ENCODE results near the gene NPW.

NPW gene

DNA sequence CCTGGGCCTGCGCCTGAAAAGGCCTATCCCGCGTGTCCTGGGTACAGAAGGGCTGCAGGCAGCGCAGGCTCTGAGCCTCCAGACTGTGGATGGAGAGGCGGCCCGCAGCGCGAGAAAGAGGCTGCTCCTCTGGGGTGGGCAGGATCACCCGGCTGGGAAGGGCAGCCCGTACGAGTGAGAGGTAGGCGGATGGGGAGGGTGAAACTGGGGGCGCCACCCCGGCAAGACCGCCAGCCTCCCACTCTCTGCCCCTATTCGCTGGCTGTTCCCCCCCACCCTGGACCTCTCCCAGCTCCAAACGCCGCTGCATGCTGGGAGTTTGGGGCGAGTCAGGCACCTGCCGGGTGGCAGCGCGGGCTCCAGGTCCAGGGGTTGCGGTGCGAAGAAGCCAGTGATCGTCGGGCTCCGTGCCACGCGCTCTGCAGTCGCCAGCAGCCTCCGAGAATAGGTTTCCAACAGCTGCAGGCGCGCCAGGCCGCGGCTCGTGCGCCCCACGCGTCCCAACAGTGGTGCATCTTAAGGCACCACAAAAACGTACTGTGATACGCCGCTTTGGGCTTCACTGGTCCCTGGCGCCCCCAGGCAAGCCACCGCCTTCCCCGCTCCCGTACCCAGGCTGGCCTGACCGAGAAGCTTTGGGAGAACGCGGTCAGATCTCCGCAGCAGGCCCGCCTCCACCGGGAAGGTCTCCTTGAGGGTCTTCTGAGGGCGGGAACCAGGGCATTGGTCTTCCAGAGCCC, 39.4 kb upstream of the NPW start:
- Histone ChIP-seq H3K4me3 (ENCODE audit: low read length) (no peak overlapping the region), H3K27me3 (ENCODE audit: insufficient read depth, low read length) (no peaks in the 10 kb centered on the region), H3K4me1 (ENCODE audit: insufficient read depth, low read length) (peaks cover 26% of the 10 kb centered on the region), H3K36me3 (ENCODE audit: insufficient read depth, low read length) (peaks cover 42% of the 10 kb centered on the region), H3K9me3 (ENCODE audit: low read length) (no peaks in the 10 kb centered on the region), H2AFZ (ENCODE audit: low read depth, low read length) (no peak overlapping the region)

DNA sequence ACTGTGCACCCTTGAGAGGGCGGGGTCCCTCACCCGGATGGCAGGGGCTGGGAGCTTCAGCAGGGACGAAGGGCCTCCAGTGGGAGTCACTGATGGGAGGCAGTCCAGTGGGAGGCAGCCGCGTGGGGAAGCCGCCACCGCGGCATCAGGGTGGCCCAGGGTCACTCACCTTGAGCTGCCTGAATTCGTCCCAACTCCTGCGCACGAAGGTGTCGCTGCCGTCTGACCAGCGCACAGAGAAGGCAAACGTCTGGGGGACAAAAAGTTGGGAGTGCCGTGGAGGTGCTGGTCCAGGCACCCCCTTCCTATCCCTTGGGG, 38.9 kb upstream of the NPW start:
- no peaks in the 10 kb centered on the region for H3K9me3 ChIP-seq (ENCODE audit: low read length)
- peaks cover 32% of the 10 kb centered on the region for H3K4me1 ChIP-seq (ENCODE audit: insufficient read depth, low read length)
- H3K27me3 ChIP-seq (ENCODE audit: insufficient read depth, low read length) = no peaks in the 10 kb centered on the region
- H3K4me3 ChIP-seq (ENCODE audit: low read length) = no peak overlapping the region
- H3K36me3 ChIP-seq (ENCODE audit: insufficient read depth, low read length) = peaks cover 38% of the 10 kb centered on the region
- H2AFZ ChIP-seq (ENCODE audit: low read depth, low read length) = no peak overlapping the region

DNA sequence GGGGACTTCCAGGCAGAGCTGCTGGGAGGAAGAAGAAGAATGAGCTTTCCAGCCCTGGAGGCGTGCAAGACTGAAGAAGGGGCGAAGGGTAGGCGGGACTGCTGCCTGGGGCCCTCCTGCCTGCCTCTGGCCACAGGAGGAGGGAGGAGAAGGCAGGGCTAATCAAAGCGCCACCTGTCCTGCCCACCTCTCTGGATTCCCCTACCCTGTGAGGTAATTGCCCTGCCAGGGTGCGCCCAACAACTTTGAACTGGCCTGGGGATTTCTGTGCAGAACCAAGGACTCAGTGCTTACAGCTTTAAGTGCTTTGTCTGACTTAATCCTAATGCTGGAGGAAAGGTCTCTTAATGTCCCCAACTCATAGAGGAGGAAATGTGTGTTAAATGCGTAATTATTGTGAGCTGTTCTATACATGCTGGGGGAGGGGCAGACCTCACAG, 38.2 kb upstream of the NPW start, which contains the start of gene NOXO1:
NOXO1 (minus strand) TSS at position 72 of the 439 bp plus-strand sequence. CDS start 290 bp downstream, outside the sequence.
- no peaks in the 10 kb centered on the region for H3K9me3 ChIP-seq (ENCODE audit: low read length)
- H3K4me3 ChIP-seq (ENCODE audit: low read length) = no peak within 1 kb of the TSS
- H3K36me3 ChIP-seq (ENCODE audit: insufficient read depth, low read length) = peaks cover 38% of the 10 kb centered on the region
- H3K4me1 ChIP-seq (ENCODE audit: insufficient read depth, low read length) = peaks cover 32% of the 10 kb centered on the region
- no peaks in the 10 kb centered on the region for H3K27me3 ChIP-seq (ENCODE audit: insufficient read depth, low read length)
- no peak within 1 kb of the TSS for H2AFZ ChIP-seq (ENCODE audit: low read depth, low read length)

- peaks cover 32% of the 10 kb centered on the region for H3K4me1 ChIP-seq (ENCODE audit: insufficient read depth, low read length)
- peaks cover 38% of the 10 kb centered on the region for H3K36me3 ChIP-seq (ENCODE audit: insufficient read depth, low read length)
- no peak overlapping the region for H2AFZ ChIP-seq (ENCODE audit: low read depth, low read length)
- H3K27me3 ChIP-seq (ENCODE audit: insufficient read depth, low read length) = no peaks in the 10 kb centered on the region
- H3K9me3 ChIP-seq (ENCODE audit: low read length) = no peaks in the 10 kb centered on the region
- no peak overlapping the region for H3K4me3 ChIP-seq (ENCODE audit: low read length)
Measured at GRCh38 chr16:1982013-1982433, 37.6 kb upstream of the NPW start.

DNA sequence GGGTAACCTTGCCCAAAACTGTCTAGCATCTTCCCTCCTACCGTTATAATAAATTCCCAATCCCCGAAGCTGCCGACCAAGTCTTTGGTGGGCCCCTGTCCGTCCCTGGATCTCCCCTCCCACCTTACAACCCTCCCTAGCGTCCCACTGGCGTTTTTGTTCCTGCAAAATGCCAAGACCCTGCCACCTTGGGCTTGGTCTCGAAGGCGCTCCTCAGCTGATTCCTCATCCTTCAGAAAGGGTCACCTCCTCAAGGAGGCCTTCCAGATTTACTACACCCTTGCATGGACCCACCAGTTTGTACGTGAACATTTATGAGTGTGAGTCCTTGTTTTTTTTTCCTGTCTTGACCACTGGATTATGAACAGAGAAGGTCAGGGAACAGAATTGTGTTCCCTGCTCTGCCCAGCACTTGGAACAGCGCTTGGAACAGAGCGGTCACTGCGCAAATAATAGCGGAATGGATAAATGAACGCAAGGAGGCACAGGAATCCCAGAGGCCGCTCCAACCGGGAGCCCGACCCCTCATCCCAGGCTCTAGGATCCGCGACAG, 36.5 kb upstream of the NPW start:
- no peaks in the 10 kb centered on the region for H3K27me3 ChIP-seq (ENCODE audit: insufficient read depth, low read length)
- peak overlapping the region; percentile 46 for H3K4me3 ChIP-seq (ENCODE audit: low read length)
- peaks cover 28% of the 10 kb centered on the region for H3K36me3 ChIP-seq (ENCODE audit: insufficient read depth, low read length)
- peaks cover 32% of the 10 kb centered on the region for H3K4me1 ChIP-seq (ENCODE audit: insufficient read depth, low read length)
- no peaks in the 10 kb centered on the region for H3K9me3 ChIP-seq (ENCODE audit: low read length)
- peak overlapping the region; percentile 54 for H2AFZ ChIP-seq (ENCODE audit: low read depth, low read length)

- Histone ChIP-seq H3K4me1 (ENCODE audit: insufficient read depth, low read length) (peaks cover 32% of the 10 kb centered on the region), H3K27me3 (ENCODE audit: insufficient read depth, low read length) (no peaks in the 10 kb centered on the region), H2AFZ (ENCODE audit: low read depth, low read length) (peak within 1 kb of the TSS; percentile 54), H3K36me3 (ENCODE audit: insufficient read depth, low read length) (peaks cover 22% of the 10 kb centered on the region), H3K9me3 (ENCODE audit: low read length) (no peaks in the 10 kb centered on the region), H3K4me3 (ENCODE audit: low read length) (peak within 1 kb of the TSS; percentile 72)
Measured at GRCh38 chr16:1983544-1984346, 35.8 kb upstream of the NPW start, which contains the start of gene GFER. Gene GFER (plus strand): TSS chr16:1984193. CDS start chr16:1984219, 26 bp downstream.

DNA sequence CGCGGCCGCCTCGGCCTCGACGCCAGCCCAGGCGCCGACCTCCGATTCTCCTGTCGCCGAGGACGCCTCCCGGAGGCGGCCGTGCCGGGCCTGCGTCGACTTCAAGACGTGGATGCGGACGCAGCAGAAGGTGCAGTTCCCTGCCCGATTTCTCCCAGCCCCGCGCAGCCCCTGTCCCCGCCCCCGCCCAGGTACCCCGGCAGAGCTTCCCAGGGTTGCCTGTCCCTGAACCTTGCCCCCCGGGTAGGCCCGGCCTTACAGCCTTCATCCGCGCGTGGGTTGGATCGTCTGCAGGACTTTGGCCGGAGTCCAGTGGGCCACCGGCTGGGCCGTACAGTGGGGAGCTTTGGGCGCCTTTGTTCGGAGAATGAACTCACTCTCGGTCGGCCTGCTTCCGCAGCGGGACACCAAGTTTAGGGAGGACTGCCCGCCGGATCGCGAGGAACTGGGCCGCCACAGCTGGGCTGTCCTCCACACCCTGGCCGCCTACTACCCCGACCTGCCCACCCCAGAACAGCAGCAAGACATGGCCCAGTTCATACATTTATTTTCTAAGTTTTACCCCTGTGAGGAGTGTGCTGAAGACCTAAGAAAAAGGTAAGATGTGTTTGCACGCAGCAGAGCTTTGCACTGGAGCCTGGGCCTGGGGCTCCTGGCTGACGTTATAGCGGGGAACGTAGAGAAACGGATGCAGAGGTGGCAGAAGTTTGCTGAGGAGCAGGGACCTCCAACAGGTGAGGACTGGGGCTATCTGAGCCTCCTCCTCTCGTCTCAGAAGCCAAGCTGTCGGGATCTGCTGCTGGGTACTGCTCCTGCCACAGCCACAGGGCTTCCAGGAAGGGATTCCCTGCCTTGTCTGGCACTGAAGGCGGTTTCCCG, 35.0 kb upstream of the NPW start:
- H3K36me3 ChIP-seq (ENCODE audit: insufficient read depth, low read length) = peaks cover 18% of the 10 kb centered on the region
- peaks cover 32% of the 10 kb centered on the region for H3K4me1 ChIP-seq (ENCODE audit: insufficient read depth, low read length)
- peak overlapping the region; percentile 72 for H3K4me3 ChIP-seq (ENCODE audit: low read length)
- no peaks in the 10 kb centered on the region for H3K9me3 ChIP-seq (ENCODE audit: low read length)
- peaks cover 6% of the 10 kb centered on the region for H3K27me3 ChIP-seq (ENCODE audit: insufficient read depth, low read length)
- peak overlapping the region; percentile 52 for H2AFZ ChIP-seq (ENCODE audit: low read depth, low read length)

- Histone ChIP-seq H3K4me1 (ENCODE audit: insufficient read depth, low read length) (peaks cover 34% of the 10 kb centered on the region), H3K36me3 (ENCODE audit: insufficient read depth, low read length) (peaks cover 14% of the 10 kb centered on the region), H3K4me3 (ENCODE audit: low read length) (peak overlapping the region; percentile 72), H3K9me3 (ENCODE audit: low read length) (no peaks in the 10 kb centered on the region), H3K27me3 (ENCODE audit: insufficient read depth, low read length) (peaks cover 11% of the 10 kb centered on the region), H2AFZ (ENCODE audit: low read depth, low read length) (no peak overlapping the region)
Measured at GRCh38 chr16:1985466-1986150, 34.0 kb upstream of the NPW start.

- no peak overlapping the region for H3K4me3 ChIP-seq (ENCODE audit: low read length)
- H3K27me3 ChIP-seq (ENCODE audit: insufficient read depth, low read length) = peaks cover 25% of the 10 kb centered on the region
- H3K9me3 ChIP-seq (ENCODE audit: low read length) = no peaks in the 10 kb centered on the region
- no peak overlapping the region for H2AFZ ChIP-seq (ENCODE audit: low read depth, low read length)
- H3K4me1 ChIP-seq (ENCODE audit: insufficient read depth, low read length) = peaks cover 31% of the 10 kb centered on the region
- H3K36me3 ChIP-seq (ENCODE audit: insufficient read depth, low read length) = peaks cover 14% of the 10 kb centered on the region
Measured at GRCh38 chr16:1987198-1987597, 32.4 kb upstream of the NPW start.

DNA sequence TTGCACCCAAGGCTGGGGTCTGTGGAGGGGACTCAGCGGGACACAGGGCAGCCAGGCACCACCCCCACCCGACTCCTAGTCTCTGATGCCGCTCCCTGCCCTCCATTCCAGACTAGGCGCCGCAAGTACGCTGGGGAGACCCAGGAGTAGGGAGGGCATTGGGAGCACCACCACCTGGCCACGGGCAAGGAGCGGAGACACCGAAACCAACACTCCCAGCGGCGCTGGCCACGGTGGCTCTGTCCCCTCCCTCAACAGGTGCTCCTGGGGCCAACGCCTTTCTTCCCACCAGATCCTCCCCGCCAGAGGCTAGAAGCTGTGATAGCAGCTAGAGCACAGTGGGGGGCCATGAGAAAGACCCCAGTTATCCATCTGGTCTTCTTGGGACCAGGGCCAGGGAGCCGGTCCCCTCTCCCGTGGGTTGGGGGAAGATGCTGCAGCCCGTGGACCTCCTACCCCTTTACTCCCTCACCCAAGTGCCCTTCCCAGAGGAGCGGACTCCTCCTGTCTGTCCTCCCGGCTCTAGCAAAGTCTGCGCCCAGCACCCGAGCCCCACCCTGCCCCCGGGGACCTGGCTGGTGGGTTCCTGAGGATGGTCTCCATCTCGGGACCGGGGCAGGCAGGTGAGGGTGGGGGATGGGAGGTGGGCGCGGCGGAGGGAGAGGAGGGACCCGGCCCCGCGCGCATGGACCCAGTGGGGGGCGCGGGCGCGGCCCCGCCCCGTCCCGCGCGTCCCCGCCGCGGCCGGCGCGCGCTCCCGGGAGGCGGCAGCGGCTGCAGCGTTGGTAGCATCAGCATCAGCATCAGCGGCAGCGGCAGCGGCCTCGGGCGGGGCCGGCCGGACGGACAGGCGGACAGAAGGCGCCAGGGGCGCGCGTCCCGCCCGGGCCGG, 30.1 kb upstream of the NPW start, which contains the start of gene SYNGR3:
SYNGR3 (plus strand) TSS at position 762 of the 892 bp plus-strand sequence. CDS start 133 bp downstream, outside the sequence.
- peaks cover 30% of the 10 kb centered on the region for H3K27me3 ChIP-seq (ENCODE audit: insufficient read depth, low read length)
- peak within 1 kb of the TSS; percentile 35 for H3K4me3 ChIP-seq (ENCODE audit: low read length)
- H2AFZ ChIP-seq (ENCODE audit: low read depth, low read length) = no peak within 1 kb of the TSS
- H3K4me1 ChIP-seq (ENCODE audit: insufficient read depth, low read length) = peaks cover 22% of the 10 kb centered on the region
- no peaks in the 10 kb centered on the region for H3K9me3 ChIP-seq (ENCODE audit: low read length)
- H3K36me3 ChIP-seq (ENCODE audit: insufficient read depth, low read length) = peaks cover 14% of the 10 kb centered on the region

- H3K4me1 ChIP-seq (ENCODE audit: insufficient read depth, low read length) = peaks cover 17% of the 10 kb centered on the region
- no peak overlapping the region for H2AFZ ChIP-seq (ENCODE audit: low read depth, low read length)
- peak overlapping the region; percentile 35 for H3K4me3 ChIP-seq (ENCODE audit: low read length)
- peaks cover 14% of the 10 kb centered on the region for H3K36me3 ChIP-seq (ENCODE audit: insufficient read depth, low read length)
- H3K9me3 ChIP-seq (ENCODE audit: low read length) = no peaks in the 10 kb centered on the region
- H3K27me3 ChIP-seq (ENCODE audit: insufficient read depth, low read length) = peaks cover 30% of the 10 kb centered on the region
Measured at GRCh38 chr16:1990101-1990350, 29.6 kb upstream of the NPW start.

Measured in neuron (in vitro differentiated cells).